K562 (cell line): ENCODE measurements around the gene EDEM2. TPM values are rescaled to one million over a fixed set of nuclear protein-coding genes. Genes with fewer than 3 reads are reported as not detected.

Experiments used
- ADNP ChIP-seq: fragments of 200-800 bp; sonication (Bioruptor generic); IDR thresholded peaks from 2 replicates; pipeline ENCODE4 v1.6.1; 2016; ENCODE audit warnings: missing genetic modification characterization, missing compliant biosample characterization
- CBFA2T3 ChIP-seq: fragments of 450-650 bp; IDR thresholded peaks from 2 replicates; pipeline ENCODE4 v1.6.1; 2017
- CBX5 ChIP-seq: IDR thresholded peaks from 2 replicates; pipeline ENCODE4 v1.6.1; 2014; ENCODE audit warnings: low read depth, borderline replicate concordance
- FOXA3 ChIP-seq, 2 experiments: fragments of 450-650 bp in 1 of 2; sonication (generic) in 1 of 2; formaldehyde crosslinking; IDR thresholded peaks in 1 of 2; conservative IDR thresholded peaks in 1 of 2; 2 replicates each; pipeline versions ENCODE4 v1.4.0 to v1.8.0; 2020 to 2022; ENCODE audit warnings: mild to moderate bottlenecking in 2 of 2, missing genetic modification reagents in 1 of 2
- POLR2AphosphoS2 ChIP-seq: IDR thresholded peaks from 2 replicates; pipeline ENCODE4 v1.6.1; 2012; ENCODE audit warnings: low read length, improper control_type of control experiment
- RFX5 ChIP-seq: IDR thresholded peaks from 2 replicates; pipeline ENCODE4 v1.6.1; 2011; ENCODE audit warnings: low read depth, mild to moderate bottlenecking, improper control_type of control experiment, low read length
- SAFB ChIP-seq: fragments of 200-400 bp; formaldehyde crosslinking; IDR thresholded peaks from 2 replicates; pipeline ENCODE4 v1.6.1; 2017; ENCODE audit warnings: low read depth, low read length, borderline replicate concordance
- ZBTB11 ChIP-seq, 3 experiments: fragments of 200-800 bp in 1 of 3; fragments of 250-450 bp in 1 of 3; fragments of 450-650 bp in 1 of 3; sonication (Bioruptor Pico) in 1 of 3; sonication (Bioruptor generic) in 1 of 3; formaldehyde crosslinking in 1 of 3; IDR thresholded peaks; 2 replicates each; pipeline versions ENCODE4 v1.6.1 to v1.8.0; 2016 to 2022; ENCODE audit warnings: mild to moderate bottlenecking in 2 of 3, missing genetic modification characterization in 2 of 3, missing compliant biosample characterization in 1 of 3, moderate library complexity in 1 of 3
- ZBTB2 ChIP-seq: fragments of 450-650 bp; IDR thresholded peaks from 2 replicates; pipeline ENCODE4 v1.6.1; 2016; ENCODE audit warnings: antibody characterized with exemption
- ZNF23 ChIP-seq: fragments of 250-450 bp; sonication (Bioruptor Pico); IDR thresholded peaks from 2 replicates; pipeline ENCODE4 v1.4.0; 2020; ENCODE audit warnings: mild to moderate bottlenecking
- ZNF408 ChIP-seq: fragments of 250-450 bp; sonication (Bioruptor Pico); IDR thresholded peaks from 2 replicates; pipeline ENCODE4 v1.4.0; 2020; ENCODE audit warnings: low read depth, mild to moderate bottlenecking, moderate library complexity
- ZNF551 ChIP-seq: fragments of 250-450 bp; sonication (Bioruptor Pico); IDR thresholded peaks from 2 replicates; pipeline ENCODE4 v1.5.0; 2021; ENCODE audit warnings: mild to moderate bottlenecking, moderate library complexity
- polyA plus RNA-seq, 8 experiments: library from polyadenylated mRNA; depleted of rRNA in 4 of 8; stranded (reverse) in 5 of 8; unstranded in 3 of 8; fragments of >200 nt; fragmentation: Nextera tagmentation in 2 of 8; fragmentation: Illumina TruSeq in 1 of 8; extraction: Ambion mirVana in 2 of 8; extraction: Trizol in 1 of 8; gene quantifications; 2 replicates each; pipeline versions ENCODE4 v1.2.1 to v1.2.3, GENCODE V29; 2011 to 2014; ENCODE audit warnings: inconsistent platforms in 1 of 8, missing spikeins in 1 of 8
- total RNA-seq, 7 experiments: library from RNA; depleted of rRNA in 6 of 7; stranded (reverse); fragments of >200 nt in 6 of 7; fragmentation: Illumina TruSeq in 2 of 7; extraction: Trizol in 2 of 7; gene quantifications; 2 replicates each; pipeline versions ENCODE4 v1.2.1 to v1.2.3, GENCODE V29; 2011 to 2021; ENCODE audit warnings: low replicate concordance in 1 of 7
- TF ChIP-seq, protein P1 (sequence below): fragments of 150-350 bp; IDR thresholded peaks from 2 replicates; pipeline ENCODE4 v1.6.1; 2014; ENCODE audit warnings: low read depth, mild to moderate bottlenecking, low read length, borderline replicate concordance
- TF ChIP-seq, protein P2 (sequence below): fragments of 250-450 bp; sonication (Bioruptor Pico); IDR thresholded peaks from 2 replicates; pipeline ENCODE4 v1.4.0; 2020

The EDEM2 gene
- total and polyA plus RNA-seq, 9 of the 15 experiments (the other 6 are each of a cell fraction or from before 2014, with no cell fraction given), result 6.9 to 11.0 (median 9.7) TPM

- TF ChIP-seq, protein P1, sequence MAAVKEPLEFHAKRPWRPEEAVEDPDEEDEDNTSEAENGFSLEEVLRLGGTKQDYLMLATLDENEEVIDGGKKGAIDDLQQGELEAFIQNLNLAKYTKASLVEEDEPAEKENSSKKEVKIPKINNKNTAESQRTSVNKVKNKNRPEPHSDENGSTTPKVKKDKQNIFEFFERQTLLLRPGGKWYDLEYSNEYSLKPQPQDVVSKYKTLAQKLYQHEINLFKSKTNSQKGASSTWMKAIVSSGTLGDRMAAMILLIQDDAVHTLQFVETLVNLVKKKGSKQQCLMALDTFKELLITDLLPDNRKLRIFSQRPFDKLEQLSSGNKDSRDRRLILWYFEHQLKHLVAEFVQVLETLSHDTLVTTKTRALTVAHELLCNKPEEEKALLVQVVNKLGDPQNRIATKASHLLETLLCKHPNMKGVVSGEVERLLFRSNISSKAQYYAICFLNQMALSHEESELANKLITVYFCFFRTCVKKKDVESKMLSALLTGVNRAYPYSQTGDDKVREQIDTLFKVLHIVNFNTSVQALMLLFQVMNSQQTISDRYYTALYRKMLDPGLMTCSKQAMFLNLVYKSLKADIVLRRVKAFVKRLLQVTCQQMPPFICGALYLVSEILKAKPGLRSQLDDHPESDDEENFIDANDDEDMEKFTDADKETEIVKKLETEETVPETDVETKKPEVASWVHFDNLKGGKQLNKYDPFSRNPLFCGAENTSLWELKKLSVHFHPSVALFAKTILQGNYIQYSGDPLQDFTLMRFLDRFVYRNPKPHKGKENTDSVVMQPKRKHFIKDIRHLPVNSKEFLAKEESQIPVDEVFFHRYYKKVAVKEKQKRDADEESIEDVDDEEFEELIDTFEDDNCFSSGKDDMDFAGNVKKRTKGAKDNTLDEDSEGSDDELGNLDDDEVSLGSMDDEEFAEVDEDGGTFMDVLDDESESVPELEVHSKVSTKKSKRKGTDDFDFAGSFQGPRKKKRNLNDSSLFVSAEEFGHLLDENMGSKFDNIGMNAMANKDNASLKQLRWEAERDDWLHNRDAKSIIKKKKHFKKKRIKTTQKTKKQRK, result no peak
- TF ChIP-seq SAFB, result no peak
- TF ChIP-seq ZBTB2, result no peak
- TF ChIP-seq CBFA2T3, result peak; percentile 54
- TF ChIP-seq POLR2AphosphoS2, result no peak
- TF ChIP-seq, protein P2, sequence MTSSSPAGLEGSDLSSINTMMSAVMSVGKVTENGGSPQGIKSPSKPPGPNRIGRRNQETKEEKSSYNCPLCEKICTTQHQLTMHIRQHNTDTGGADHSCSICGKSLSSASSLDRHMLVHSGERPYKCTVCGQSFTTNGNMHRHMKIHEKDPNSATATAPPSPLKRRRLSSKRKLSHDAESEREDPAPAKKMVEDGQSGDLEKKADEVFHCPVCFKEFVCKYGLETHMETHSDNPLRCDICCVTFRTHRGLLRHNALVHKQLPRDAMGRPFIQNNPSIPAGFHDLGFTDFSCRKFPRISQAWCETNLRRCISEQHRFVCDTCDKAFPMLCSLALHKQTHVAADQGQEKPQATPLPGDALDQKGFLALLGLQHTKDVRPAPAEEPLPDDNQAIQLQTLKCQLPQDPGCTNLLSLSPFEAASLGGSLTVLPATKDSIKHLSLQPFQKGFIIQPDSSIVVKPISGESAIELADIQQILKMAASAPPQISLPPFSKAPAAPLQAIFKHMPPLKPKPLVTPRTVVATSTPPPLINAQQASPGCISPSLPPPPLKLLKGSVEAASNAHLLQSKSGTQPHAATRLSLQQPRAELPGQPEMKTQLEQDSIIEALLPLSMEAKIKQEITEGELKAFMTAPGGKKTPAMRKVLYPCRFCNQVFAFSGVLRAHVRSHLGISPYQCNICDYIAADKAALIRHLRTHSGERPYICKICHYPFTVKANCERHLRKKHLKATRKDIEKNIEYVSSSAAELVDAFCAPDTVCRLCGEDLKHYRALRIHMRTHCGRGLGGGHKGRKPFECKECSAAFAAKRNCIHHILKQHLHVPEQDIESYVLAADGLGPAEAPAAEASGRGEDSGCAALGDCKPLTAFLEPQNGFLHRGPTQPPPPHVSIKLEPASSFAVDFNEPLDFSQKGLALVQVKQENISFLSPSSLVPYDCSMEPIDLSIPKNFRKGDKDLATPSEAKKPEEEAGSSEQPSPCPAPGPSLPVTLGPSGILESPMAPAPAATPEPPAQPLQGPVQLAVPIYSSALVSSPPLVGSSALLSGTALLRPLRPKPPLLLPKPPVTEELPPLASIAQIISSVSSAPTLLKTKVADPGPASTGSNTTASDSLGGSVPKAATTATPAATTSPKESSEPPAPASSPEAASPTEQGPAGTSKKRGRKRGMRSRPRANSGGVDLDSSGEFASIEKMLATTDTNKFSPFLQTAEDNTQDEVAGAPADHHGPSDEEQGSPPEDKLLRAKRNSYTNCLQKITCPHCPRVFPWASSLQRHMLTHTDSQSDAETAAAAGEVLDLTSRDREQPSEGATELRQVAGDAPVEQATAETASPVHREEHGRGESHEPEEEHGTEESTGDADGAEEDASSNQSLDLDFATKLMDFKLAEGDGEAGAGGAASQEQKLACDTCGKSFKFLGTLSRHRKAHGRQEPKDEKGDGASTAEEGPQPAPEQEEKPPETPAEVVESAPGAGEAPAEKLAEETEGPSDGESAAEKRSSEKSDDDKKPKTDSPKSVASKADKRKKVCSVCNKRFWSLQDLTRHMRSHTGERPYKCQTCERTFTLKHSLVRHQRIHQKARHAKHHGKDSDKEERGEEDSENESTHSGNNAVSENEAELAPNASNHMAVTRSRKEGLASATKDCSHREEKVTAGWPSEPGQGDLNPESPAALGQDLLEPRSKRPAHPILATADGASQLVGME, result 0 out of 2 replicates have a peak, but pooled peaks have one; percentile 29
- TF ChIP-seq ZNF551 (CRISPR knock-in tag), result no peak
- TF ChIP-seq FOXA3 (CRISPR knock-in tag; conservative IDR thresholded peaks at IDR 0.05 in 1 of 2, IDR thresholded peaks at IDR 0.05 in 1 of 2), result no peak
- TF ChIP-seq ZNF23 (CRISPR knock-in tag), result no peak
- no peak for TF ChIP-seq ZNF408
- TF ChIP-seq RFX5, result no peak
- TF ChIP-seq ZBTB11 (CRISPR knock-in tag; IDR thresholded peaks at IDR 0.05), result no peak
- TF ChIP-seq ADNP (tag), result no peak
- no peak for TF ChIP-seq CBX5
These were observed 25.9 kb downstream of the EDEM2 start (continued) for GRCh38 chr20:35121186-35121585.
